ENCODE results near the gene IMMP2L.

Gene IMMP2L

DNA sequence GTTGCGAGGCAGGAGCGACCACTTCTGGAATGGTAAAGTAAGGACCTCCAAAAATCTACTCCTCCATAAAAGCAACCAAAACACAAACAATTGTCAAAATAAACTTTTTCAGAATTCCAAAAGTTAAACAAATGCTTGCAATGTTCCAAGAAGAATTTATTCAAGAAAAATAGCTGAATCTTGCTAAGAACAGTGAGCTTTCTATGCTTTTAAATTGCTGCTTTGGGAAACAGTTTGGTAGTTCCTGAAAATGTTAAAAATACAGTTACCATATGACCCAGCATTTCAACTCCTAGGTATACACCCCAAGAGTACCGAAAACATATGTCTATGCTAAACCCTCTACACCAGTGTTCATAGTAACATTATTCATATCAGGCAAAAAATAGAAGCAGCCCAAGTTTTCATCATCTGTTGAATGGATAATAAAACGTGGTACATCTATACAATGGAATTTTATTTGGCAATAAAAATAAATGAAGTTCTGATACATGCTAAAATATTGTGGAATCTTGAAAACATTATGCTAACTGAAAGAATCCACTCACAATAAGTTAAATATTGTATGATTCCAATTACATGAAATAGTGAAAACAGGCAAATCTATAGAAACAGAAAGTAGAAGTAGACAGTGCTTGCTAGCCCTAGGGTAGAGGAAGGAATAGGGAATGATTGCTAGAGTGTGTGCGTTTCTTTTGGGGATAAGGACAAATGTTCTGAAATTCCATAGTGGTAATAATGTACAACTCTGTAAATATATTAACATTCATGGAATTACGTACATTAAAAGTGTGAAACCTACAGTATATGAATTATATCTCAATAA is 414.4 kb downstream of the IMMP2L start:
- no peak for DNase-seq (ENCODE audit: low read depth)

DNA sequence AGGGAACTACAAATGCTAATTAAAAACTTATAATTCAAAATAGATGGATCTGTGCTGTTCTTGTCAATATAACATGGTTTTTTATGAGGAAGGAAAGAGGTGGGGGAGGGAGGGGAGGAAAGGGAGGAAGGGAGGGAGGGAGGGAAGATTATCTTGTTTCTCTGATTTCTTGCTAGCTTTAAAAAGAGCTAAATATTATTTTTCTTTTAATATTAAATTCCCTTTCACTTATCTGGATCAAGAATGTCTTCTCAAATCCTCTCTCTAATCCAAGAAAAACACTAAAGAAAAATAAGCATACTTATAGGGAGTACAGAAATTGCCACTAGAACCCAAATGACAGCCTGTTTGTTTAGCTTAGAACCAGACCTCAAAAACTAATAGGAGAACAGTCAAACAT is 416.2 kb downstream of the IMMP2L start:
- no peak for DNase-seq (ENCODE audit: low read depth)

DNA sequence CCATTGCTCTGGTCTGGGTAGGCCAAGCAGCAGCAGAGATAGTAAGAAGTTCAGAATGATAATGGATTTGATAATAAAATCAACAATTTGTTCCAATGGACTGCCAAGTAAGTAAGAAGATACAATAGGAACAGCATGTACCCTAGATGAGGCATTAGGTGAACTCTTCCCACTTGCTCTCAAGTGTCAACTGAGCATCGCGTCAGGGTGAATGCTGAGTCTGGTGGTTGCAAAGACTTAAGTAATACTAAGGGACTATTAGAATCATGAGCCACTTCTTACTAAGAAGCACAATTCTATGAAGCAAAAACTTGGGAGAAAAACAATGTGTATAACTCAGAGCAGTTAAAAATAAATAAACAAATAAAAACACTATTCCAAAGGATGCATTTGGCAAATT is 416.8 kb downstream of the IMMP2L start:
- no peak for DNase-seq (ENCODE audit: low read depth)

DNA sequence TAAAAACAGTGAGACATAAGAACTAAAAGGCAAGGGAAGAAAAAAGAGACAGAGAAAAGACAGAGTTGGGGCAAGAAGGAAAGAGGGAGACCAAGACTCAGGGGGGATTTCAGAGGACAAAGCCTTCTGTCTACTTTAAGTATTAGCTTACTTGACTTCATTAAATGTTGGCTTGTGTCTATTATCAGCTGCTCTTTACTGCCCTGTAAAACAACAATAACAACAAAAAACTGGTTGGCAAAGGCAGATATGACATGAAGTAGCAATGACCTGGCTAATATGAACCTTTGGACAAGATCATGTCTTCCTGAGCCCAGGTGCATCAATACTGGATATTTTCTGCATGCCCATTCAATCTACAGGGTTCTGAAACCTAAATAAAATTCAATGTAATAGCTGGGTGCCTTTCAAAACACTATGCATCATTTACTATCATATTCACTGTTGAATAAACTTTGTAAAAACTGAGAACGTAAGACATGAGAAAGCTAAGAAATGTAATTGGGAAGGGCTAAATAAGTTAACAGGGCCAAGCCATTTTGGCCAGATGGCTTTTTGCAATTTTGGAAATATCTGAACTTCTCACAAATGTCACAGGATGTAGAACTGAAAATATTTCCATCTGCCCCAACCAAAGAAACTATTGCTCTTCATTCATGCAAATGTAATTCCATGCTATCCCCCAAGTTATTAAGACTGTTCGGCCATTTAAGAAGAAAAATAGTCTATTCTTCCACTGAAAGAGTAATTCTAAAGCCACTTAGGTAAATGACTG is 422.0 kb downstream of the IMMP2L start:
- no peak for DNase-seq (ENCODE audit: low read depth)

GRCh38 chr7:111138586-111138985 is 423.7 kb downstream of the IMMP2L start:
- DNase-seq (ENCODE audit: low read depth): no peak

DNA sequence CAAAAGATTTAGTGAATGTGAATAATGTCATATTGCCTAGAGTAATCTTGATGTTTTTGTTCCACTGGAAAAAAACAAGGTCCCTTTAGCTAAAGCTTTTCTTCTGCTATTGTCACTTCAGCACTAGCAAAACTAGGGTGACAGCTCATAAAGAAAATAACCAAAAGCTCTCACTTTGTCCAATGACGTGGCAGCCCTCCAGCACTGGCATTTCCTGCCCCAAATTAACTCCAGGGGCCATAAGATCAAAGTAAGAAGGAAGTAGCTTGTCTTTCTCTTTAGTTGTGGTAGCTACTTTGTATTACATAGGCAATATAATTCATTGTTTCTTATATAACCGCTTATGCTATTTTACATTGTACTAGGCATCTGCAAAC is 424.1 kb downstream of the IMMP2L start:
- no peak for DNase-seq (ENCODE audit: low read depth)

DNA sequence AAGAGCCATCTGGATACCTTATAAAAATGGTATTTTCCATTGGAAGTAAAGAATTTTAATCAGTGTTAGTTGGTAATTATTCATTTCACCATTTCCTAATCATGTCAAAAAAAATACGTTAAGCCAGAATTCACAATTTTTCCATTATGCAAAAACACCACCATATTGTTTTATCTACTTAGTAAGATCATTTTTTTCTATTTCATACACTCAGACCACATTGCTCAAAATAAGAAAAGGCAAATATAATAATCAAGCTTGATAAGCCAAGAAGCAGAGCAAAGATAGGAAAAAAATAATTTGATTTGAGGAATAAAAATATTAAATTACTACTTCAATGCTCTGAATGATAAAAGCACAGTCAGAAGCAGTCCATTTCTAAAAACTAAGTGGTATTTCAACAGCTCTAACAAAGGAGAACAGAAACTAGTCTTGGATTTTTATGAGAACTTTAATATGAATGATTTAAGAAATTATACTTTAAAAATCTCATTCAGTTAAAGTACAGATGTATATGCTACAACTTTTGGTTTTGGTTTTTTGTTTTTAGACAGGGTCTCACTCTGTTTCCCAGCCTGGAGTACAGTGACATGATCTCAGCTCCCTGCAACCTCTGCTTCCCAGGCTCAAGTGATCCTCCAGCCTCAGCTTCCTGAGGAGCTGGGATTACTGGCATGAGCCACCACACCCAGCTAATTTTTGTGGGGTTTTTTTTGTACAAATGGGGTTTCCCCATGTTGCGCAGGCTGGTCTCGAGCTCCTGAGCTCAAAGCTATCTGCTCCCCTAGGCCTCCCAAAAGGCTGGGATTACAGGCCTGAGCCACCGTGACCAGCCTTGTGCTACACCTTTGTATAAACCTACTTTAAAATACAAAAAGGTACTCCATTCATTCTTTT is 424.7 kb downstream of the IMMP2L start:
- no peak for DNase-seq (ENCODE audit: low read depth)

- DNase-seq (ENCODE audit: low read depth): no peak
Measured at GRCh38 chr7:111132833-111133232, 429.5 kb downstream of the IMMP2L start.

- no peak for DNase-seq (ENCODE audit: low read depth)
Measured at GRCh38 chr7:111129435-111129834, 432.9 kb downstream of the IMMP2L start.

- no peak for DNase-seq (ENCODE audit: low read depth)
Measured at GRCh38 chr7:111126987-111127386, 435.3 kb downstream of the IMMP2L start.

DNA sequence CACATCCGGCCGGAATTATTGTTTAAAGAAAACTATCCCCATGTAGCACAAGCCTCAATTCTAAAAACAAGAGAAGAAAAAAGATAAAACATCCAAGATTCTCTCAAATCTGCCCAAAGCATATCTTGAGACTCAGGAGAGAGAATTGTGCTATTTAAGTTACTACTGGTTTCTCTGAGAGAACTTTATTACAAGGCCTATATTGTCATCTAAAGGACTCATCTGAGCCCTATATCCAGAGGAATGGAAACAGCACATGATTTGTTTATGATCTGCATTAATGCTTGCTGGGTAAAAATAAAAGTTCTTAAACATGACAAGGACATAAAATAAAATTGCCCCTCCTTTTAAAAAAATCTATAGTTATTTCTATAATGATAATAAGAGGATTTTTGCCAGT is 446.3 kb downstream of the IMMP2L start:
- no peak for DNase-seq (ENCODE audit: low read depth)

DNA sequence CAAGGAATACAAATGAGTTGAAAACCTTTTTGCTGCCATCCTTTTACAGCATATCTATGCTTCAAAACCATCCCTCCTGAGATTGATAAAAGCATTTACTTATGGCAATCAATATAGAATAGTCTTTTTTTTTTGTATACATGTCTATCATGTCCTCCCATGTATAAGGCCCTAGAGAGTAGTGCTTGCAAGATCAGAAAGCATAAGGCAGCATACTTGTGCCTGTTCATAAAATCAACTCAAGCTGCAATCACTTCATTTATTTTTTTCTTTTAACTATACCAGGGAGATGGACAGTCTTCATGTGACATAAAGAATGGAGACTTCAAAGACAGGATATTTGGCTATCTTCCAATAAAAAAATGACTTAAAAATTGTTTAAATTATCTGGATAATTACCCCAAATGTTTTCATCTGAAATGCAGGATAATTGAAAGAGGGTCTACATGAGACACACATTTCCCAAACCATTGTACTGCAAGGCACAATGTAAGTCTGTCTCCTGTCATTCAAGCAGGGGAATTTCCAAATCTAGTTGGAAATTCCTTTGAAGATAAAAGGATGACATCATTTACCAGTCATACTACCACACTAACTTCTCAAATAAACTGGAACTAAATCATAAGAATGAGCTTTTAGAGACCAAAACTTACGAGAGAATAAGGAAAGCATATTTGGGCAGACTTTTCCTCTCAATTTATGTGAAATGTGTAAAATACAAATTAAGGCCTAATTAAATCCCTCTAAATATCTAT is 448.9 kb downstream of the IMMP2L start:
- peak; percentile 31 for DNase-seq (ENCODE audit: low read depth)

DNA sequence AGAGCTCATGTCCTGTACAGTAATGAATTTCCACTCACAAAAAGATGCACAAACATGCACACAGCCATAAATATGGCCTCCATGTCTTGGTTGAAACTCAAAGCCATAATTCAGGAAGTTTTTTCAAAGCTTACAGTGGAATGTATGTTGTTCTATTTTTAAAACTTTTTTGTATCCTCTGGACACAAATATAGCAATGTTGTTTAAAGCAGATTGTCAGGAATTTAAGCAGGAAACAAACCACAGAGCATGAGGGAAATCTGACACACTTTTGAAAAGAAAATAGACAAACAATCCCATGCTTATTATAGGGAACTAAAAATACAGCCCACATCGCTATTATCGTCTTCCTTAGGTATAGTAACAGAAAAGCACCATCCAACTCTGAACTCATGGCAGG is 449.9 kb downstream of the IMMP2L start:
- no peak for DNase-seq (ENCODE audit: low read depth)

GRCh38 chr7:111108496-111108895 is 453.8 kb downstream of the IMMP2L start:
- peak; percentile 4 for DNase-seq (ENCODE audit: low read depth)

GRCh38 chr7:111108000-111108399 is 454.3 kb downstream of the IMMP2L start:
- no peak for DNase-seq (ENCODE audit: low read depth)

- DNase-seq (ENCODE audit: low read depth): no peak
Measured at GRCh38 chr7:111107579-111107978, 454.7 kb downstream of the IMMP2L start.

- no peak for DNase-seq (ENCODE audit: low read depth)
Measured at GRCh38 chr7:111105269-111105668, 457.0 kb downstream of the IMMP2L start.

DNA sequence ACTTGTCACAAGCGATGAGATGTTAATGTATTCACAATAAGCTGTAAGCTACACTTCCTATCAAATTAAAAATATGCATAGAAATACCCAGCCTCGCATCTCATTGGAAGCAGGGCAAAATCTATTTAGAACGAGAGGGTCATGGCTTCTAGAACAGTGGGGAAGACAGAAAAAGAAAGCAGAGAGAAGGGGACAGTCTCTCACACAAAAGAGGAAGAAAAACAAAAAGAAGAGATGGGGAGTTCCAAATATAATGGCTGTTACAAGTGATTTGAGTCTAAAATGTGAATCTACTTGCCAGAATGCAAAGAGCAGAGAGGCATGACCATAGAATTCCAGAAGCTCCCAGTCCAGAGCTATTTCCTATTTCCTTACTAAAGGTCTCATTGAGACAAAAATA is 457.6 kb downstream of the IMMP2L start:
- no peak for DNase-seq (ENCODE audit: low read depth)

DNA sequence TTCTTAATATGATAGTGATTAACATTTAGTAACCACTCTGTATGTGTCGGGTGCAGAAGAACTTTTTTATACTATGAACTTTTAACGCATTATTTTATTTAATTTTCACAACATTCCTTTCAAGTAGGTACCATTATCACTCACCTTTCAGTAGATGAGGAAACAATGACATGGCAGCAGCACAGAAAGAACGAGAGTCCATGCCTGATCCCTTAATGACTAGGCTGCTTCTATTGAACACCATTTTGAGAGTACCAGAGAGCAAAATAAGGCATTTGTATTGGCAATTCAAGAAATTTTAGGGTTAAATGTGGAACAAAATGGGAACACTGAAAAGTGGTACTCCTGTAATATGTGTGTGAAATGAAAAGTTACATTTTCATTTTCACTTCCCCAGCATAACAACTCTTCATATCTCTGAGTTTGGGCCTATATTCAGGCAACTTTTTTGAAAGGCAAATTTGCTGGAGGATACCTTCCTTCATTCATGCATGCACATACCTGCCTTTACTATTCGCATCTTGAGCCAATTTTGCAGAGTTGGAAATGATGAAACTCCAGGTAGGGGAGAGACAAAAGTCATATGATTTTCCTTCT is 458.5 kb downstream of the IMMP2L start:
- DNase-seq (ENCODE audit: low read depth): no peak

DNA sequence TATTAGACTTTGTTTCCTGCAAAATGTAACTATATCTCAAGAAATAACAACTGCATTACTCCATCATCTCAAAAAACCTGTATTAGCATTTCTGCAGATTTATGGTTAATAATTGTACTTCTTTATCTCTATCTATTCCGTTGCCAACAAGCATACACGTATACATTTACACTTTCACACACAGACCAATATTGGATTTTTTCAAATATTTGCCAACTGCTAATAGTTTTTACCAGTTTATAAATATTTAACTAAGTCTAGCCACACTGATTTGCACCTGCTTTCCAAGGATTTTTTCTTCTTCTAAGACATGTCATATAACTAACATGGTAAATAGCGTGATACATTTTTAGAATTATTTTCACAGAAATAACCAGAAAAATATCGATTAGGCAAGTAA is 459.2 kb downstream of the IMMP2L start:
- no peak for DNase-seq (ENCODE audit: low read depth)

Data from HS-5 (cell line).